ENCODE data around the gene ADAM10. TPM values are rescaled to one million over a fixed set of nuclear protein-coding genes. Genes with fewer than 3 reads are reported as not detected.

Gene ADAM10
- total RNA-seq, 1 experiment from 2014 or later = 239 TPM

GRCh38 chr15:58611731-58612676 lies 137.5 kb downstream of the ADAM10 start:
- CTCF ChIA-PET = no interaction called here
- Histone ChIP-seq H4K20me1 (ENCODE audit: insufficient read depth) (no peaks in the 10 kb centered on the region), H3K9me3 (ENCODE audit: insufficient read depth, low read depth) (no peaks in the 10 kb centered on the region; the same call in 1 of the 2 replicates), H3F3A (ENCODE audit: insufficient read depth, low read depth) (no peaks in the 10 kb centered on the region), H3K9me2 (ENCODE audit: insufficient read depth) (no peaks in the 10 kb centered on the region), H3K36me3 (ENCODE audit: low read depth) (peaks cover 42% of the 10 kb centered on the region; the same call in 1 of the 2 replicates), H3K4me3 (no peak overlapping the region), H3K79me2 (ENCODE audit: low read depth) (peaks cover 16% of the 10 kb centered on the region; the same call in 1 of the 2 replicates), H3K27me3 (ENCODE audit: insufficient read depth, low read depth) (no peaks in the 10 kb centered on the region), H3K27ac (no peak overlapping the region), H2AFZ (no peak overlapping the region), H3K4me1 (replicated peaks; ENCODE audit: insufficient read depth) (peaks cover 5% of the 10 kb centered on the region; the same call in 1 of the 2 replicates), H3K4me2 (no peak overlapping the region)
- TF ChIP-seq CTCF (conservative IDR thresholded peaks at IDR 0.05) (no peak), EZH2 (IDR thresholded peaks at IDR 0.05; ENCODE audit: low read depth) (no peak)
- DNase-seq = no peak
- intact Hi-C loops (cut with micrococcal nuclease; ENCODE audit: unreplicated experiment) = no loop called here
- POLR2A ChIA-PET (ENCODE audit: unreplicated experiment) = interaction anchor here (0.6 kb wide), 1 partner anchor 55 kb away, joined by 3 read pairs; no protein-coding TSS in a partner anchor
- BruUV-seq (replicated peaks) = no TSS peak

DNA sequence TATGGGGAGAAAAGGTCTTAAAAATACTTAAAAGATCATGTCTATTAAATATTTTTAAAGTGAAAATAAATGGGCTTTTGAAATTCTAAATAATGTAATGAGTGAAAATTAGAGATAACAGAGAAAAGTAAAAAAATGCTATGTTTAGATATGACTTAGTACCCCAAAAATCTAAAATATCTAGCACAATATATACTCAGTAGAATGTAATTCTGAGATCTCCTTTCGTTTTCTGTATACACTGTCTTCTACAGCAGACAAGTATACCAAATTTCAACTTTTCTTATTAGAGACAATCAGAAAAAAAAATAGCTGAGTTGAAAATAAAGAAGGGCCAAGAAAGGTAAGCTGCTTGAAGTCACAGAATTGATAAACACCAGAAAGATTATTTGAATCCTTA lies 140.8 kb downstream of the ADAM10 start:
- POLR2A ChIA-PET (ENCODE audit: unreplicated experiment) = no interaction called here
- BruUV-seq (replicated peaks) = no TSS peak
- intact Hi-C loops (cut with micrococcal nuclease; ENCODE audit: unreplicated experiment) = no loop called here

GRCh38 chr15:58608129-58608590 lies 141.3 kb downstream of the ADAM10 start:
- intact Hi-C loops (cut with micrococcal nuclease; ENCODE audit: unreplicated experiment) = no loop called here

More for the DNA sequence above, 140.8 kb downstream of the ADAM10 start:
- Histone ChIP-seq H2AFZ (no peak overlapping the region), H3K27me3 (ENCODE audit: insufficient read depth, low read depth) (no peaks in the 10 kb centered on the region), H3K79me2 (ENCODE audit: low read depth) (peaks cover 28% of the 10 kb centered on the region; the same call in 1 of the 2 replicates), H3K9me3 (ENCODE audit: insufficient read depth, low read depth) (no peaks in the 10 kb centered on the region; the same call in 1 of the 2 replicates), H3K4me2 (no peak overlapping the region), H3K4me1 (replicated peaks; ENCODE audit: insufficient read depth) (peaks cover 38% of the 10 kb centered on the region), H3K27ac (no peak overlapping the region), H3F3A (ENCODE audit: insufficient read depth, low read depth) (peaks cover 25% of the 10 kb centered on the region), H3K36me3 (ENCODE audit: low read depth) (peaks cover 36% of the 10 kb centered on the region; the same call in 1 of the 2 replicates), H4K20me1 (ENCODE audit: insufficient read depth) (no peaks in the 10 kb centered on the region), H3K9me2 (ENCODE audit: insufficient read depth) (no peaks in the 10 kb centered on the region), H3K4me3 (no peak overlapping the region)
- DNase-seq = no peak
- CTCF ChIA-PET = no interaction called here
- TF ChIP-seq EZH2 (IDR thresholded peaks at IDR 0.05; ENCODE audit: low read depth) (no peak), CTCF (conservative IDR thresholded peaks at IDR 0.05) (no peak)

More at GRCh38 chr15:58608129-58608590, 141.3 kb downstream of the ADAM10 start:
- Histone ChIP-seq H3K27me3 (ENCODE audit: insufficient read depth, low read depth) (no peaks in the 10 kb centered on the region), H3K9me3 (ENCODE audit: insufficient read depth, low read depth) (no peaks in the 10 kb centered on the region; the same call in 1 of the 2 replicates), H3F3A (ENCODE audit: insufficient read depth, low read depth) (peaks cover 29% of the 10 kb centered on the region), H3K4me3 (no peak overlapping the region), H3K9me2 (ENCODE audit: insufficient read depth) (no peaks in the 10 kb centered on the region), H3K79me2 (ENCODE audit: low read depth) (peaks cover 23% of the 10 kb centered on the region; the same call in 1 of the 2 replicates), H2AFZ (no peak overlapping the region), H3K4me1 (replicated peaks; ENCODE audit: insufficient read depth) (peaks cover 44% of the 10 kb centered on the region), H3K27ac (no peak overlapping the region), H4K20me1 (ENCODE audit: insufficient read depth) (no peaks in the 10 kb centered on the region), H3K36me3 (ENCODE audit: low read depth) (peaks cover 39% of the 10 kb centered on the region), H3K4me2 (no peak overlapping the region)
- ChIA-PET CTCF (no interaction called here), POLR2A (ENCODE audit: unreplicated experiment) (no interaction called here)
- DNase-seq = no peak
- no TSS peak for BruUV-seq (replicated peaks)
- no peak for TF ChIP-seq EZH2 (IDR thresholded peaks at IDR 0.05; ENCODE audit: low read depth)
- TF ChIP-seq CTCF (conservative IDR thresholded peaks at IDR 0.05) = no peak

Data from PC-9 (cell line).